ENCODE results near the gene MYO1A.
"Not testable (repeated sequence)": the region's sequence is repeated elsewhere in the genome, so short reads cannot be mapped to it uniquely, and the experiment has no call there.

MYO1A gene

DNA sequence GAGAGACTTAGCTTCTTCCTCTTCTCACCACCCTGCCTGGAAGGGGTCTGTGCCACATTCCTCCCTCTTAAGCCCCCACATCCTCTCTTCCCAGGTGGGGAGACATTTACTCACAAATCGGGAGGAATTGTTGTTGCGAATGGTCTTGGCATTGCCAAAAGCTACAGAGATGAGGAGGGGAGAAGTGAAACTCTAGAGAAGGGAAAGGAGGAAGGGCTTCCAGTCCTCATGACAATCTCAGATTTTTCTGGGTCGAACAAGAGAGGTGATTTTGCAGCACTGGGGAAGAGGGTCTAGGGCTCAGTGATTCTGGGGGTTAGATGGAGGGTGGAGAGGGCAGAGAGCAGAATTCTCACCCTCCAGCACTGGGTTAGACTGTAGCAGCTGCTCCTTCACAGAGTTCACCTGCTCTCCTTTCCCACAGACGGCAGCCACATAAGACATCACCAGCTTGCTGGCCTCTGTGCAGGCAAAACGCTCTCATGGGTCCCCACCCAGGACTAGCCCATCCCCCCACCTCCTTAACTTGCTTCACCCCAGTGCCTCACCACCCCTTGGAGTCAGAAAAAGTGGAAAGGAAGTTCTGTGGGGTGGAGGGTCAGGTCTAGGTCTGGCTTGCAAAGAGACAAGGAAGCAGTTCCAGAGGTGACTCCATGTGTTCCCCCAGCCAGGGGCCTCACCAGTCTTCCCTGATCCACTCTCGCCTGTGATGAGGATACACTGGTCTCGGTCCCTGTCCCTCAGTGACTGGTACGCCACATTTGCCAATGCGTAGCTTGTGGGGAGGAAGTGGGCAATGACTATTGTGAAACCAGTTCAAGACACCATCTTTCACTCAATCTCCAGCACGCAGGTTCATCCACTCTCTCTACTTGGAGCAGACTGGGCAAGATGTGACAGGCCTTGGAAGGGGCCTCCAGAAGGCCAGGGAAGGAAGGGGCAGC, 2.7 kb downstream of the MYO1A start:
- DNase-seq = no peak

DNA sequence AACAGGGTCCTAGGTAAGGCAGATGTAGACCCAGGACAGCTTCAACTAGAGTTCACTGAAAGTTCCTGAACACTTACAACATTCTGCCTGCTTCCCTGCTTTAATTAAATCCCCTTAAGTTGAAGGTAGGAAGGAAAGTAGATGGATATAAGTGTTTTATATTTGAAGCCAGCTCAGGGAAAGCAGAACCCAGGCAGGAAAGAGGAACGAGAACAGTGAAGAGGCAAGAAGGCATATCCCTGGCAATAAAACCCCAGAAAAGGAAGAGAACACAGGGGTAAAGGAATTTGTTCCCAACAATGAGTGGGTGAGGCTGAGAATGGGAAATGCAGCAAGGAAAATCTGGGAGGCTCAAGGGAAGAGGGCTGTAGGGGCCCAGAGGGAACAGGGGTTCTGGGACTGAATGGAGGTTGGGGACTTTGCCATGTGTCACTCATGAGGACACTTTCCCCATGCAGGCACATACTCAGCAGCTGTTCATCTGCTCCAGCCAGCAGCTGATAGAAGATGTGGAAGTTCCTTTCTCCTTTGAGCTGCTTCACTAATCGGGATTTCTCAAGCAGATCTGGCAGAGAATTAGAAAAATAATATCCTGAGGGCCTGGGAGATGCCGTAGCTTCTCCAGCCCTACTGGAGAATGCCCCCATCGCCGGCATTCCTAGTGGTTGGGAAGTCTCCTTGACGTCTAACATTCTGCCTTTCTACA, 3.7 kb downstream of the MYO1A start:
- DNase-seq = no peak

DNA sequence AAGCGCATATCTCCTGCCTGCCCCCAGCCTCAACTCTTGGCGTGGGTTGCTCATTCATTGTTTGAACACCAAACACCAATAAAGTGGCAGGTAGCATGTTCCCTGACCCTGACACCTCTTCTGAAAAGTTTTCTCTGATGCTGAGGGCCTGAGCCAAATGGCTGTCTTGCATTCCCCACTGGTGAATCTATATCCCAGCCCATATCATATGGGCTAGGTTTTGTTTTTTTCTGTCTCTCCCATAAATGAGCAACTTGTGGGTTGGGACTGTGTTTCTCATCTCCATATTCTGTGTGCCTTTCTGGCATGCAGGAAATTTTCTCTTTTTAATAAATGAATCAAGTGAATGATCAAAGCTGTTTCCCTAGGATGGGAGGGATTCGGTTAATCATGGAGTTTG, 5.0 kb downstream of the MYO1A start:
- no peak for DNase-seq

DNA sequence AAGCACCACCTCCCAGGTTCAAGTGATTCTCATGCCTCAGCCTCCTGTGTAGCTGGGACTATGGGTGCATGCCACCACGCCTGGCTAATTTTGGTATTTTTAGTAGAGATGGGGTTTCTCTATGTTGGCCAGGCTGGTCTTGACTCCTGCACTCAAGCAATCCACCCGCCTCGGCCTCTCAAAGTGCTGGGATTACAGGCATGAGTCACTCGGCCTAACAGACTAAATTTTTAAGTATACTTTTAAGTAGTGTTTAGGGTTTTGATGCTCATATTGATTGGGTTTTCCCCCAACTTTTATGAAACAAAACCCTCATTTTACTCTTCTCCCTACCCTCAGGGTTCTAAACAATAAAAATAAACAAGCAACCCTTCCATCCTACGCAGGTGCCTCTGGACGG, 5.5 kb downstream of the MYO1A start:
- DNase-seq = no peak

DNA sequence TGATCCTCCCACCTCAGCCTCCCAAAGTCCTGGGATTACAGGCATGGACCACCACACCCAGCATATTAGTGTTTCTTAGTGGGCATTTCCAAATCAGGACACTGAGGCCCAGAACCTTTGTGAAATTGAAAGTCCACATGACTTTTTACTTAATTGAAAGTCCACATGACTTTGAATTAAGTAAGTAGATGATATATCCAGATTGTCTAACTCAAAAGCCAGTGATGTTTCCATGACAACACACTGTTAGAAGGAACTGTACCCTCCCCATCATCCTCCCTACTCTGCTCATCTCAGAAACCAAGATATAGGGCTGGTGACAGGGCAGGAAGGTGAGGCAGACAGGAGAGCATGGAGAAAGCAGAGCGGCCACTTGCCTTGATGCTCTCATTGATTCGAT, 7.2 kb downstream of the MYO1A start:
- DNase-seq = no peak

DNA sequence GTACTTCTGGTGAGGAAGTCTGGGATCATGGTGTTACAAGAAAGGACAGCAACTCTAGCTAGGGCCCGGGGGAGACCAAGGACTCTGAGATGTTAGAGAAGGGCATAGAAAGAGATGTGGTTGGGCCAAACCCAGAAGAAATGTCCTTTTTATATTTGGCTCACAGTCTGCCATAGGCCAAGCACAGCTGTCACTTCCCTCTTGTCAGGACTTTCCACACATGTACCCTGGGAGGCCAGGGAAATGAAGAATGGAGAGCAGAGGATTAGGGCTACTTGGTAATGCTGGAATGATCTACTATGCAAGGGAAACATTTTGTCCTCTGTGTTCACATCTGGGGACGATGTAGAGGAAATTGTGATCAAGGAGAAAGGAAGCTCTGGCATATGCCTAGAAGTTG, 9.2 kb downstream of the MYO1A start:
- DNase-seq = no peak

DNA sequence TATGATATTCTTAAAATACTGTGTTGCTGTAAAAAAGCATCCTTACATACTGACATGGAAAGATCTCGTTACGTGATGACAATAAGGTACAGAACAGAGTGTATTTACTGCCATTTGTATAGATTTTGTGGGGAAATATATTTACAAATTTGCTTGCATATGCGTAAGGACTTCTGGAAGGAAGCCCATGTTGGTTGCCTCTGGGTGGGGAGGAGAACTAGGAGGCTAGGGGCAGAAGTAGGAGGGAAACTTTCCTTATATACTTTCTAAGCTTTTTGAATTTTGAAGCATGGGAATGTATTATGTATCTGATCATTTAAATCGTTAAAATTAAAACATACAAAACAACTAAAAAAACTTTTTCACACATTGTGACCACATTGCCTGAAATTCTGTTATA, 9.7 kb downstream of the MYO1A start:
- no peak for DNase-seq

DNA sequence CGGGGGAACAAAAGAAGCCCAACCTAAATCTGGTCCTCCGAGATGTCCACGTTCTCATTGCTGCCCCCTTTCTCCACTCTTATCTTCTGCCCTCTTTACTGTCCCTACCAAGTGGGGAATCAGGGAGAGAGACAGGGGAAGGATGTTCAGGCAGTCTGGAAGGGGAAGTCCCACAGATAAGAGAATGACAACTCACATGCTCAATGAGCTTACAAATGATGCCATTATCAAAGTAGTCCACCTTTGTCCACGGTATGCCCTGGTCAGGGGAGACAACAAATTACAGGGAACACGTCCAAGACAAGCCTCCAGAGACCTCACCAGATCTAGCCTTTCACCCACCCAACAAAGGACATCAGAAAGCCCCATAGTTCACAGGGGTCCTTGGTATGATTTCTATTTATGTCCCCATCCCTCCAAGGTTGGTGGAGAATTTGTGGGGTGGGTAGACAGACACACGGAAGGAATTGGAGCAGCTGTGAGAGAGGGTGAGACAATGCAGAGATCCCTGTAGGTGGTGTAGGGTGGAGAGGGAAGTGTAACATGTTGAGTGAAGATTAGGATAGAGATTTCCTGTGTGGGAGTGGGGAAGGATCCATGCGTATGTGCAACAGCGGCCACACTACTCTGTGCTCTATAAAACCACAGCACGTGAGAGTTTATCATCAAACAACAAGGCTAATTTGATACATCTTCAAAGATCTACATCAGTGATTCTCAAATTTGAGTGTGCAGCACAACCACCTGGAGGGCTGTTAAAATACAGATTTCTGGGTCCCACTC, 10.7 kb downstream of the MYO1A start:
- no peak for DNase-seq

DNA sequence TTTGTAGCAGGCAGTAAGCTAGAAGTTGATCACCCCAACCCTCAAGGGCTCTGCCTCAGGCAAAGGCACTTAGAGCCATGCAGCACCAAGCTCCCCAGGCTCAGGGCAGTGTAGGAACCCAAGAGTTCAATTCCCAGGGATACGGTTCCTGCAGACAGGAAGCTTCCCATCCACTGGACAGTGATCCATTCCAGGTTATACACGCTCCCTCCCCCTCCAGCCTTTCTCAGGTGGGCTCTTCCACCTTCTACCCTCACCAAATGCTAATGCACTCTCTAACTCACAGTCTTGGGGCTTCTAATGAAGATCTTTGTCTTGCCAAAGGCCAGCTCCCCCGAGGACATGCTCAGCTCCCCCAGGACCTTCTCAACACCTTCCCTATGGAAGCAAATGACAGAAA, 12.7 kb downstream of the MYO1A start:
- DNase-seq = no peak

DNA sequence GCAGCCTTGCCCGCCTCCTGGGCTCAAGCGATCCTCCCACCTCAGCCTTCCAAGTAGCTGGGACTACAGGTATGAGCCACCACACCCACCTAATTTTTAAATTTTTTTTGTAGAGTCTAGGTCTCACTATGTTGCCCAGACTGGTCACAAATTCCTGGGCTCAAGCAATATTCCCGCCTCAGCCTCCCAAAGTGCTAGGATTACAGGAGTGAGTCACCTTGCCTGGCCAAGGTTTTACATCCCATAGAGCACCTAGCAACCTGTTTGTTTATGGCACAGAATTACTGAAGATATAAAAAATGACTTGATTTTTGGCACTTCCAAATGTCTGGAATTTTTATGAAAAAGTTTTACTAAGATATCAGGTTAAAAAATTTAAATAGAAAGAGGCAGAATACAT, 16.5 kb downstream of the MYO1A start:
- DNase-seq = no peak

DNA sequence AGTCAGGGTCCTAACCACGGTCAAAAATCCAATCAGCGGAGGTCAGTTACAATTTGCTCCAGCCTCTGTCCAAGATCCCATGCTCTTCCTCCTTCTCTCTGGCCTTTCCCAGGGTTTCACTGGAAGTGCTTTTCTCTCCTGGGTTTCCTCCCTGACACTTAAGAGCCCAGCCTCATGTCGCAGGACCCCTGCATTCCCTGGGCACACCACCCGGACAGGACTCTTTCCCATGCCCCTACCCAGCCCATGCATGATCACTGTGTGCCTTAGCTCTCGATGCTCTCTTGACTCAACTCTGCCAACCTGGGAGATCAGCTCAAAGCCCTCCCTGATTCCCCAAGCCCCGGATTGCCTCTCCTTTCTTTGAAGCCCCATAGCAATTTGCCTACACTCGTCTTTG, 18.1 kb downstream of the MYO1A start:
- DNase-seq = no peak

DNA sequence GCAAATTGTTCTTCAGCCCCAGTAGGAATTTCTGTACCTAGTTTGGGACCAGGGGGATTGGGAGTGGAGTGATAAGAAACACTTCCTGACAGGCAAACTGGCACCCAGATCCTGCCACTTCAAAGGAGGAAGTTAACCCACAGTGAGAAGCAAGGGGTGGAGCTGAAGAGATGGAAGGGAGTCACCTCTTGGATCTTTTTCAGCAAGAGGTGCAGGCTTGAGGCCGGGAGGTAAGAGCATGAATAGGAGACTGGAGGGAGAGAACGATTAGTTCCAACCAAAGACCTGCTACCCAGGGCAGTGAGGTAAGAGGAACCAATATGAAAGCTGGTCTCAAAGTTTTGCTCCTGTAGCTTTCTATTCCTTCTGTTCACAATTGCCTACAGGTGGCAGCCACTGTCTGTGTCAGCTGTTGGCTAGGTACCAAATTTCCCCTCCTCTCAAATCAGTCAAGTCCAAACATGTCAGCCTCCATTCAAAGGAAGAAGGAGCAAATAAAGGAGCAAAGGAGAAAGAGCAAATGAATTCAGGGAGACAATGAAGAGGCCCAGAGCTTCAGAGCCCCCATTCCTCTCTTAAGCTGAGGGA, 18.7 kb downstream of the MYO1A start:
- DNase-seq = peak in 1 of 2 experiments; percentile 25

DNA sequence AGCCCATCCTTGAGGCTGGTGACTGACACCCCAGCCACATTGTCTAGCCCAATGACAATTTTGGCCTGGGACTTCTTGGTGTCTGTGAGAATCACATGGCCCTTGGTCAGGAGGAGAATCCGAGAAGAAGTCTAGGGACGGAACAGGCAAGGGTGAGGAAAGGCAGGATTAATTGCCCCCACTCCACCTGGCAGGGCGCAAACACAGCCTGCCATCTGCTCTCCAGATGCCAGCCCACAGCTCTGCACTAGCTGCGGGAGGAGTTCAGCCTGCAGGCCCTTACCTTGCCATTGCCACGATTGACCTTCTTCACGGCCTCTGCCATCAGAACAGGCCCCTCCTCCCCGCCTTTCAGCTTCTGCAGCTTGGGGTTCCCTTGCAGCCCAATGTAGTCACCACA, 20.5 kb downstream of the MYO1A start:
- DNase-seq = no peak

DNA sequence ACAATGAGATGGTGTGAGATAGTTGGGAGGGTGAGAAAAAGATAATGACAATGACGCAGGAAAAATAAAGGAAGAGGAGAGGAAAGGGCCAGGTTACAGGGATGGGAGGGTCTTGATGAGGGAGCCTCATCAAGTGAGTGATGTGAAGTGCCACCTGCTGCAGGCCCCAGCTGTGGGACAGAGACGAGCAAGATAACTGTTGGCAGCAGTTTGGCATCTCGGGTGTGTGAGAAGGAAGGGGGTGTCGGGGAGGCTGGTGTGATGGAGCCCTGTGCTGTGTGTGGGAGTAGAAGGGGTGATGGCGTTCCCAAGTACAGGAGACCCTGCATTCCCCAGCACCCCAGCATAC, 22.1 kb downstream of the MYO1A start:
- no peak for DNase-seq

DNA sequence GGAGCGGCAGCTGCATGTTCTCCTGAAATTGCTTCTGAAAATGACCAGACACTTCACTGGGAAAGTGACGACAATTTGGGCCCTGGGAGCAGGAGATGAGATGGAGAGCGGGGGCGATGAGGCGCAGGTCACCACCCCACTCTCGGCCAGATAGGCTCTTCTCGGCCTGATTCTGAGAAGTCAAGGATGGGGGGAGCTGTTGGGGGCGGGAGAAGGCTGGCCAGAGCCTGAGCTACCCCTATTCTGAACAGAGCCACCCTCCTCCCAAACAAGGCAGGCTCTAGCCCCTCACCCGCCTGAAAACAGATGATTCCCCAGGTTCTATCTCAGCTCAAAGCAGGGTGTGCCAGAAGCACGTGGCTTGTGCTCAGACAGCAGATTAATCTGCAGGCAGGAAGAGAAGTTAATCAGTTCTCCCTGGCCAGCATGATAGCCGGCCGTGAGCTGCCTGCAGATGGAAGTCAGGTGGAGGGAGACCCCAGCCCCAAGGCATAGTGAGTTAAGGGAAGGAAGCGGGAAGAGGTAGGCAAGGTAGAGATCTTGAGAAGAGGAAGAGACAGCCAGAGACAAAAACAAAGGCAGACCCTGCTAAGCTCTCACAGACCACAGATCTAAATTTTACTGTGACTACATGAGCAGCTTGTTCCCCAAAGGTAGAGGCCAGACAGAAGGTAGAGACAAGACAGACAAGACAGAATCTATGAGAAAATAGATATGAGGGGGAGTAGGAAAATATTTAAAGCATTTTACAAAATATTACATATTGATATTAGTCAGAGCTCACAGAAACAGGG, 22.7 kb downstream of the MYO1A start:
- DNase-seq = no peak

DNA sequence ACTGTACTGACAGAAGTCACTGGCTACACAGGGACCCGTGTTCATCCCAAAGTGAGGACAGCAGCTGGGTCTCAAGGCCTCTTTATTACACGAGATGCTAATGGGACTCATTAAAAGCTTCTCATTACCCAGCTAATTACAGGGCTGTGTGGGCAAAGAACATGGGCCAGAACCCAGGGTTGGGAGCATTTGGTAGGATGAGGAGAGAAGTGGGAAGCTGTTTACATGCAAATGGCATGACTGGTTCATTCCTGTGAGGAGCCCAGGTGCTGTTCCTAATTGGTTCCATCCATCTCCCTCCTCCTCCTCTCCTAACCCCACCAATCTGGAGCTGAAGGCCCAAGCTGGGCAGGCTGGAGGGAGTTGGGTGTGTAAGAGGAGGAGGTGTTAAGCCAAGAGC, 24.7 kb downstream of the MYO1A start:
- no peak for DNase-seq

DNA sequence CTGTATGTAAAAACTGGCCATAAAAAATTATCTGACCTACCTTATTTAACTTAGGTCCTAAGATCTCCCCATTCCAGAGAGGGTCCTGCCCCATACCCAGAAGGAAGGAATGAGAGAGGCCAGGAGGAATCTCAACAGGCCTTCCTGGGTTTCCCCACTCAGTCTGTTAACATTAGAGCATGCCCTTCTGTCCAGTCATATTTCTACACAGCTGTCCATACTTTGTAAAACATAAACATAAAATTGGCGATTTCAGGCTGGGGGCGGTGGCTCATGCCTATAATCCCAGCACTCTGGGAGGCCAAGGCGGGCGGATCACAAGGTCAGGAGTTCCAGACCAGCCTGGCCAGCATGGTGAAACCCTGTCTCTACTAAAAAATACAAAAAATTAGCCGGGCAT, 27.6 kb downstream of the MYO1A start:
- DNase-seq = not testable (repeated sequence)

DNA sequence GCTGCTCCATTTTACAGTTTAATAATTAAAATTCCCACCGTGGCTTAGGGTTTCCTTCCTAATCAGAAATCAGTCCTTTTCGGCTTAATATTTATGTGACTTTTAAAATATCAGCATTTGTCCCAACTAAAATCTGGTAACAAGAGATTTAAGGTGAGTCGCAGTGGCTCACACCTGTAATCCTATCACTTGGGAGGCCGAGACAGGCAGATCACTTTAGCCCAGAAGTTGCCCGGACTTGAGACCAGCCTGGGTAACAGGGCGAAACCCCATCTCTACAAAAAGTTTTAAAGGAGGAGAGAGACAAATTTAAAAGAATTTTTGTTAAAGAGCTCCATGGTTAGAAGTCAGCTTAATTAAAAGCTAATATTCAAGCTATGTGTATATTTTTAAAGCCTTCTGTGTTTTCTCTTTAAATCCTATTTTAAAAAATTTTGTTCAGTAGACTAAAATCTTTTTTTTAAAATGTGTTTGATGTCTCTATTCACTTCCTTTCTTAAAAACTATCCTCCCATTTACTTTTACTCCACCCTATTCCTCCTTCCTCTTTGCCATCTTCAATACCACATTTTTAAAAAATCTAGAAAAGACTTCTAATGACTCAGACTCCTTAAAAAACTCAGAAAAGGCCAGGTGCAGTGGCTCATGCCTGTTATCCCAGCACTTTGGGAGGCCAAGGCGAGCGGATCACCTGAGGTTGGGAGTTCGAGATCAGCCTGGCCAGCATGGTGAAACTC, 29.8 kb downstream of the MYO1A start:
- no peak for DNase-seq

DNA sequence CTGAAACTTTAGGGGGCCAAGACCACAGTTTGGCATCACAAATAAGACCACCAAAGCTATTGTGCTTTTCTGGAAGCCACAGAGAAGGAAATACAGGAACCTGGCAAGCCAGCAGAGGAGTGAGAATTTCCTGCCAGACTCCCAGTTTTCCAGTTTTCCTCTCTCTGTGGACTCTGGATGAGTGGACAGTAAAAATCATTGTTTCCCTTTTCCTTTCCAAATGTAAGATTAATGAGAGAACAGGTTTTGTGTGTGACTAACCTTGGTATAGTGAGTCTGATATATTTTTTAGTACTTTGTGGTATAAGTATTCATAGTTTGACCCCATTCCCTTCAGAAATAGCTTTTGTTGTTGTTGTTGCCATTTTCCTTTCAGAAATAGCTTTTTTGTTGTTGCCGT, 31.0 kb downstream of the MYO1A start:
- no peak for DNase-seq

DNA sequence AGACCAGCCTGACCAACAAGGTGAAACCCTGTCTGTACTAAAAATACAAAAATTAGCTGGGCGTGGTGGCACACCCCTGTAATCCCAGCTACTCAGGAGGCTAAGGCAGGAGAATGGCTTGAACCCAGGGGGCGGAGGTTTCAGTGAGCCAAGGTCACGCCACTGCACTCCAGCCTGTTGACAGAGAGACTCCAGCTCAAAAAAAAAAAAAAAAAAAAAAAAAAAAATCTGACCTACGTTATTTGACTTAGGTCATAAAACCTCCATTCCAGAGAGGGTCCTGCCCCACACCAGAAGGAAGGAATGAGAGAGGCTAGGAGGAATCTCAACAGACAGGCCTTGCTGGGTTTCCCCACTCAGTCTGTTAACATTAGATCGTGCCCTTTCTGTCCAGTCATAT, 31.6 kb downstream of the MYO1A start:
- not testable (repeated sequence) for DNase-seq

DNA sequence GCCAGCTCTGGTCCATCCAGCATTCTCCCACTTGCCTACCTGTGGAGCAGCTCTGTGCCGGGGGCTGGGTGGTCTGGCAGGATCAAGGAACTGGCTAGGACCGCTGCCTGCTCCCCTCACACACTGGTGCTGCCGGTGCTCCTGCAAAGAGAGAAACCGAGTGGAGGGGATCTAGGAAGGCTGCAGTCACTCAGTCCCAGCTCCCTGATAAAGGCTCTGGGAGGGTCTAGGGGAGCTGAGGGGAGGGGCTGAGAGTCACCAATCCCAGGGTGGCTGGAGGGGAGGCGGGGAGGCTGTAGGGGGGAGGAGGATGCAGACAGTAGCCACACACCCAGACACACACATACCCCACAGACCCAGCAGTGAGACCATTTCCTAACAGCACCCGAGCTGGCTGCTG, 33.6 kb downstream of the MYO1A start, which contains the start of gene TAC3:
TSS of gene TAC3 (minus strand) at position 182 of the 400 bp plus-strand sequence. CDS start 732 bp downstream, outside the sequence.
- DNase-seq = no peak

All from NCI-H446 (cell line).